Activated naive CD8-positive, alpha-beta T cell treated with anti-CD3 and anti-CD28 coated beads, Interleukin-2, amount 50 U/mL, for 16 hours (primary cell): ENCODE results near the gene FSTL4.

Experiments used
- DNase-seq: peaks from one replicate; pipeline ENCODE4 v3.0.0-alpha.2; 2020; ENCODE audit warnings: low read depth, low spot score

FSTL4 gene

DNA sequence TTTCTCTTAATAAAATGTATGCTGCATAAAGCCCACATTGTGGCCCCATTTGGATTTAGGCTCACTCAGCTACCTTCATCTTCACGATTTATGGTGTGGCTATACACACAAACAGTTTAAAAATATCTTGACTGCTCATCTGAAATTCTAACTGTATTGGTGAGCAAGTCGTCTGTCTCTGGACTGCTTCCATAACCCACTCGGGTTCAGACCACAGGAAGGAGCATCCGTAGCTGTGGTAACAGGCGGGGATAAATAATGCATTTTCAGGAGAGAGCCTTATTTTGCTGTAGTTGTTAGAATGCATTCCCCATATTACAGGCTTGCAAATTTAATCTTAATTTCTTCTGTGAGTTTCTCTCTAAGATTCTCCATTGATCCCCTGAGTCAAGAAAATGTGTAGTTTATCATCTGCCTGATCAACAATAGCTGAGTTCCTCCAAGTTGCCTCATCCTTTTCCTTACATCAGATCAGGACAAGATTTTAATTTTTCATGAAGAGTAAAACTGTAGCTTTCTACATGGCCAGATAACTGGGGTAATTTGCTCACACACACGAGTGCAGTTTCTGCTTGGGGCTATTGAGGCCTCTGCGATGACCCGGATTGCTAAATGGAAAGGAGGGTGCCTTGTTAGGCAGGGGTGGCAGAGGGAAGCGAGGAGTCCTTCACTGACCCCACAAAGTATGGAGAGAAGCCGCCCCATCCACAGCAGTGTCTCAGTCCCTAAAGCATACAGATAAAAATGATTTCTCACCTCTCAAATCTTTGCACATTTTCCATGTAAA, 133.9 kb downstream of the FSTL4 start:
- no peak for DNase-seq

DNA sequence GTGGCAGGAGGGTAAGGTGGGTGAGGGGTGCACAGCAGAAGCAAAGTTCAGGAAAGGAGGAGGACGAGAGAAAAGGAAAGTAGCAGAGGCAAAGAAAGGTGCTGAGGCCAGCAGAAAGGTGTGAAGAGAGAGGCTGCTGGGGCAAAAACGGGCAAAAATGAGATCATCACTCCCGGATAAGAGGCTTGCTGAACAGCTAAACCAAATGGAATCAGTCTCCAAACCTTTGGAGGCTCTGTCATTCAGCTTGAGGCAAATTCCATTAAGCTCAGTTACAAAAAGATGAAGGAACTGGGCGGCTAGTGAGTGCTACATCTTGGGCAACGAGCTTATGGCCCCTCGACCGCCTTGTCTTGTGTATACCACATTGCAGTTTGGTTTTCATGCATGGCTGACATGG, 136.4 kb downstream of the FSTL4 start:
- DNase-seq, result no peak

DNA sequence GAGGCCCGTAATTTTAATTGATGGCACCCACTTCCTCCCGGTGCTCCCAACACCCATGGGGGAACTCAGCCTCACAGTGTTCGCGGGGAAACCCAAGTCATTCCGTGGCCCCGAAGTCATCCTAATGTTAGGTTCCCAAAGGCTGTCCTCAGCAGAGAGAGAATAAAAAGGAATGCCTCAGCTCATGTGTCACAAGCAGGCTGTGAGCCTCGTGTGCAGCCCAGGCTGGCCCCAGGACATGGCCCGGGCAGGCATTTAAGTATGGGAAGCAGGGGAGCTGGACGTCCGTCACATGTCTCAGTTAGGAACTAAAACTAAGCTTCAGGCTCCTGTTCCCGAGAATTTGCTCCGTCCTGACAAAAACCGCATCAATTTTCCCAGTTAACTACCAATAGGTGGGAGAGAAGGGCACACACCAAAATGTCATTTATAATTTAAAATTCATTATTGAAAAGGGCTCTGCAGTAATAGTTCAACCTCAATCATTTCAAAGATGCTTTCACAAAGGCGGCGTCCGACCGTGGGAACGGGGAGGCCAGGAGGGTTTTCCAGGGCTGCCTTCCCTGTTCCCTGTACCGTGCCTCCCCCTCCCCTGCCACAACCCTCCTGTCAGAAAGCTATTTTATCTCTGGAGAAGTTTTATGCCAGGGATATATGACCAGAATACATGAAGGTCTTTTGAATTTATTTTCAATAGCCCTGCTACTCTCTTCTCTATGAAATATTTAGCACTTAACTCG, 137.3 kb downstream of the FSTL4 start:
- DNase-seq, result no peak

DNA sequence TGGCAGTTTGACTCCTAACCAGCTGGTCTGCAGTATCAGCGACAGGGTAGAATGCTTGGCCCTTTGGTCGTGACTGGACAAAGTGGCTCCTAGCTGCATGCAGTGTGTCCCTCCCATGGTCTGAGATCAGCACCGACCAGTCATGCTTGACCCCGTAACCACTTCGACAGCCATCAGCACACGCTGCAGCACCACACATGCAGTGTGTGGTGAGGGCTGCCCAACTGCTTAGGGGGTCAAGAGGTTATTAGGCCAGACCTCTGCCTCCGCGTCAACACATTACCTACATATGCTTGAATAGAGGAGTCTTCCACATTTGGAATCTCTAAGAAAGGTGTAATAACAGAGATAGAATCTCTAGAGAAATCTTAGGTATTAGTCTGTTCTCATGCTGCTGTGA, 139.1 kb downstream of the FSTL4 start:
- DNase-seq, result no peak

DNA sequence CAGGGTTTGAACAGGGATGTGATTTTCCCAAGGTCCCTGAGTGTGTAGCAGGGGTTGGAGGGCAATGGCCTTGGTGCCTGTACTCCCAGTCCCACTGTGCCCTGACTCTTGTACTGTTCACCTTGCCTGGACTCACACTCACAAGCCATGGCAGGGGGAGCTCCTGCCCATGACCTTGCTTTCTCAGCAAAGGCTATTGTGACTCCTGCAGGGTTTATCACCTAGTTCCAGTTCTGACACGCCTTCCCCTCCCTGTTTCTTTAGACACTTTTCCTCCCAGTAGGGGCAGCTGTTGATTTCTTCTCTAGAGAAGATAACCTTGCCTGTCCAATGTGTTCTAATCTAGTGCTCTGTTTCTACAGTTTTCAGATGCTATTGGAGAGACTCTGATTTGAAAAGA, 139.5 kb downstream of the FSTL4 start:
- DNase-seq, result no peak

DNA sequence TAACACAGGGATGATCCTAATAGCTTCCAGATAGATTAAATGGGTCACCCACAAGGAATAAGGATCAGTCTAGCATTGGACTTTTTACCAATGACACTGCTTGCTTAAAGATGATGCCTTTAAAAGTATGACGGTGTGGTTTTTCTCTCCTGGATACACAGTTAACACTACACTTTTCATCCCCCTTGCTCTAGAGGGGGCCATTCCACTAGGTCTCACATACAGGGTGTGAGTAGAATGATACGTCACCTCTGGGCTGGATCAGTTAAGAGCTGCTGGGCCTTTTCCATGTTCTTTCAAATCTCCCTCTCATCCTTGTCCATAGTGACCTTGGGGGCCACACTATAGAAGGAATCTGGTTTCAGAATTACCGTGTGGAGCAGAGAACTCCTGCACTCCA, 140.6 kb downstream of the FSTL4 start:
- DNase-seq, result no peak

DNA sequence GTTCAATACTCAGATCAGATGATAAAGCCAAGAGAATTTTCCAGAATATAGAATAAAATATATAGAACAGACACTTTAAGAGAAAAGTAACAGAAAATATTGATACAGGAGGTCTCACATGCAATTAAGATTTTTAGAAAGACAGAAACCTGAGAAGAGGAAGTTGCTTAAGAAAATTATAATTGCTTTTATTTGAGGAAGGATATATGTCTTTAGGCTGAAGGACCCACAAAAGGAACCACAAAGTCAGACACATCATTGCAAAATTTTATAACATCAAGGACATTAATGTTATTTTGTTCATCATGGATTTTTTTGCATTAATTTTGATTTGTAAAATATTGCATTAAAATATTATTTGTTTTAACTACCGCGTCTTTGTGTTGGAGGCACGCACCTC, 141.5 kb downstream of the FSTL4 start:
- DNase-seq, result no peak

DNA sequence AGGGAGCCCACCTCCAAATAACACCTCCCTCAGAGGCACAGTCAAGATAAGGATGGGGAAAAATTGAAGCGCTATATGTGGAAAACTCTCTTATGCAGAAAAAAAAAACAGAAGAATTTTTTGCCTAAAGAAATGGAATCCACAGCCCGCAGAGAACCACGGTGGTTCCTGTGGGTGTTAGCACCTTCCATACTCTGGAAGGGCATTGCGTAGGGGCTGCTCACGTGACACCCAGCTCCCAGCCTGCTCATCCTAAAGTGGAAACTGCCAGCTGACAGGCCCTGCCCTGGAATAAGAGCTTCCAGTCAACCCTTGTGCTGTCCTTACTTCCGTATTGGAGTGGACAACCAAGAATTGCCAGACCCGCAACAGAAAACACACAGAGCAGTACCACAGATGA, 142.5 kb downstream of the FSTL4 start:
- DNase-seq, result no peak

DNA sequence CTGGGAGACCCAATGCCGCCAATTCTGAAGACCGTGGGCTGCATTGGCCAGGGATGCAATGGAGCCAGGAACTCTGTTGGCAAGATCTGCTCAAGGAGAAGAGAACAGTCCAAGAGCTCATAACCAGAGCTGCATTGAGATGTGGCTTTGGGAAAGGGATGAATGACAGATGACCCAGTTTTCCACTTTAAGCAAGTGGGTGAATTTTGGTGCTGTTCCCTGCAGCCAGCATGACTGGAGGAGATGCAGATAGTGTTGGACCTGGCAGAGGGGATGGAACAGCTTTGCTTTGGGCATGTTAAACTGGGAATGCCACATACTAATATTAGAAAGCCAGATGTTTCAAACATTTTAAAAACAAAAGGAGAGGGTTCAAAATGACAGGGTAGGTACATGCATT, 143.1 kb downstream of the FSTL4 start:
- DNase-seq, result no peak

DNA sequence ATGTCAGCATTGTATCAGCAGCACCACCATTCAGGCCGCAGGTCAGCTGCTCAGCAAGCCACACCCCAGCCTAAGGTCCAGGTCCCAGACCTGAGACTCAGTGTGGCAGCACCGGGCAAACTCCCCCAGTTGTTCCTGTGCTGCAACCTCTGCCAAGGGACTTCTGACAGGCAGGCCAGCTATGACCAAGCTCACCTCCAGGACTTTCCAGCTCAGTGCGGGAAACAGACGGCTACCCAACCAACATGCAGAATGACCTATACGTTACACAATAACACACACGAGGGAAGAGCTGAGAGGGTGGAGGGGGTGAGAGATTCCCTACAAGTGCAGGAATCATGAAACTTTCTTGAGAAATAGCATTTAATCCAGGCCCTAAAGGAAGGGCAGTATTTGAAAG, 143.7 kb downstream of the FSTL4 start:
- no peak for DNase-seq

DNA sequence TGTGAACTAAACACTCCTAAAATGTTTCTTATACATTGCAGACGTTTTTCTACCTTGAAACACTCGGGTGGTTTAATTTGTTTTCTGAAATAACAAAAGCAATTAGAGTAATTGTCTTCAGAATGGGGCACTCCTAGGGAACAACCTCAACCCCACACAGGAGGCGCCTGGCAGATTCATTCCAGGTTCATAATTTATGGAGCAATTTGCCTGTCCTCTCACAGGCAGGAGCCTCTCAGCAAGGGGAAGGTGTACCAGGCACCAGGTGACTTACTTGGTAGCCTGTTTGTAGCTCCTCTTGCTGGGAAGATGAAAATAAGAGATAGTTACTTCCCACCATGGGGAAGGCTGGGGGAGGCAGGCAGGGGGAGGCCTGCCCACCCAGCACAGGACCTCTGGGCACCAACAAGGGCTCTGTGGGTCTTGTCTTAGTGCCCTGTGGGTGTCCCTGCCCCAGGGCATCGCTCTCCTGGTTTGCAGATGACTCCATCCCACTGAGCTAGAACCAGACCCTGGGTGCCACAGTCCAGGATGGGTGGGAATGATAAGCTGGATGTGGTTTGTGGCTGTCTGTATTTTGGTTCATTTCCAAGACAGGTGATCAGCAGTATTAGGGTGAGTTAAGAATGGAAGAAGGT, 144.4 kb downstream of the FSTL4 start:
- DNase-seq, result no peak

DNA sequence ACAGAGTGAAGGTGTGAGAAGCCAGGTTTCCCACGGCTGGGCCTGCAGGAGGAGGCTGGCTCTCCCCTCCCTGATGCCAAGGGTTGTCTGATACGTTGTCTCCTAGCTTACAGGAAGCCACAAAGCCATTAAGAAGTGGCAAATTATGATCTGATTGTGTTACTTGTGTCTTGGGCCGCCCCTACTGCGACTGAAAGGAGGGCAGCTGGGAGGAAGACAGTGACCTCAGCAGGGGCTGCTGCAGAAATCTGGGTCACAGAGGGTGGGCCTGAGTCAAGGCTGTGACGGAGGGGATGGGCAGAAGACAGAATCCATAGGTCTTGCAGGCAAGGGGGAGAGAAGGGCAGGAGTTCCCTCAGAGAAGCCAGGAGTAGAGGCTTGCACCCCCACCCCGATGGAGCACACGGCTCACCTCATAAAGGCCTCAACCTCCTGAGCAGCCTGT, 145.0 kb downstream of the FSTL4 start:
- no peak for DNase-seq

DNA sequence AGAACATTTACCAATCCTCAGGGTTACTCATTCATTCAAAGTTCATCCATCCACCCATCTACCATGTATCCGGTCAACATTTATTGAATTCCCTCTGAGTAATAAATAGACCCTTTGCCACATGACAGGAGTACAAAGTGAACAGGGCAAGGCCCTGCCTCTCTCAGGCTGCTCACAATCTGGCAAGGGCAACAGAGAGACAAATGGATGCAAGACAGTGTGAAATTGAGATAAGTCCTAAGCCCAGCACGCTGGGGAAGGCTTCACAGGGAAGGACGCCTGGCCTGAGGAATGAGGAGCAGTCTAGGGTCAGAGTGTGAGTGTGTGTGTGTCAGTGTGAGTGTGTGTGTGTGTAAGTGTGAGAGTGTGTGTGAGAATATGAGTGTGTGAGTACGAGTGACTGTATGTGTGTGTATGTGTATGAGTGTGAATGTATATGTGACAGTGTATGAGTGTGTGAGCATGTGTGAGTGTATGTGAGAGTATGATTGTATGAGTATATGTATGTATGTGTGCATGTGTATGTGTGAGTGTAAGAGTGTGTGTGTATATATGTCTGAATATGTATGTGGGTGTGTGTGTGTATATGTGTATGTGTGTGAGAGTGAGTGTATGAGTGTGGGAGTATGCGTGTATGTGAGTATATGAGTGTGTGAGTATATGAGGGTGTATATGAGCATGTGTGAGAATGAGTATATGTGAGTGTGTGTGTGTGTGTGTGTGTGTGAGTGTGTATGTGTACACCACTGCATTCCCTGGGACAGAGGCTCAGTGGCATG, 145.6 kb downstream of the FSTL4 start:
- DNase-seq, result no peak

DNA sequence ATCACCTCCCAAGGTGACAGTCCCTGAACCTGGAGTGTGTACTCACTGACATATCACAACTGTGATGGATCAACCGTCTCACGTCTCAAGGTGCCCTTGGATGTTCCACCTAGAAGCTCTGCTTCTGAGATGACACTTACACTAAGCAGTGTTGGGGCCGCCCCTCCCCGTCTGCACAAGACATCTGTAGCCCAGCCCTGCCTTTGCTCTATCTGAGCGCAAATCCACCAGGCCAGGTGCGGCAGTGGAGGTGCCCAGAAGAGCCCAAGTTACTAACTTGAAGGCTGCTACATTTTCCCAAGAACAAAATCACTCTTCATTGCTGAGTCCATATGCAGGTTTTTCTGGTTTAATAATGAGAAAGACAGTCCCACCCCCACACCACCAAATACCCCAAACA, 148.3 kb downstream of the FSTL4 start:
- DNase-seq, result no peak

DNA sequence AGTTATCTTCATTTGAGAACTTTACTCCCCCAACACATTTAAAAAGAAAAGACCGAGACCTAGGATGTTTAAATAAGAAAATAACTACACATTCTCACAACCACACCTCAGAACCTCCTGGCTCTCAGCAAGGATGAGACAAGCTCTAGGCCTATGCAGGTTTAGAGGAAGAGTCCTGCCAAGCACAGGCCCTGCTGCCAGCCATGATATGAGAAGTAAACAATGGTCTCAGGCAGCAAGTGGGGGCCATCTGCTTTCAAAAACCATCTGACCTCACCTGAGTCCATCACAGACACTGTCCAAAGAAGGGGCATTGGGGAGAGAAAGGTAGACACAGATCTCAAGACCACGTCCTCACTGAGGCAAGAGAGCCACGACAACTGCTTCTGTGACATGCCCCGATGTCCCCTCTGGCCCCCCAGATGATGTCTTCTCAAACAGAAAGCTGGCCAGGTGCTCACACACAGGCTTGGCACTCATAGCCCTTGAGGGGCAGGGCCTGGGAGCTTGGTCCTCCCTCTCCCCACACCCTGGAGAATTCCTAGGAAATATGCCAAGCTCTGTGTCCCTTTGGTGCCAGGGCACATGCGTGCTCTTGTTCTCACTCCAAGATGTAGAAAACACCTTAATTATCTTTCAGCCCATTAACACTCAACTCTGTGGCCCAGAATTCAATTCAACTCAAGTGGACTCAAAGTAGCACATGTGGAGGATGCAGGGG, 150.4 kb downstream of the FSTL4 start:
- no peak for DNase-seq

DNA sequence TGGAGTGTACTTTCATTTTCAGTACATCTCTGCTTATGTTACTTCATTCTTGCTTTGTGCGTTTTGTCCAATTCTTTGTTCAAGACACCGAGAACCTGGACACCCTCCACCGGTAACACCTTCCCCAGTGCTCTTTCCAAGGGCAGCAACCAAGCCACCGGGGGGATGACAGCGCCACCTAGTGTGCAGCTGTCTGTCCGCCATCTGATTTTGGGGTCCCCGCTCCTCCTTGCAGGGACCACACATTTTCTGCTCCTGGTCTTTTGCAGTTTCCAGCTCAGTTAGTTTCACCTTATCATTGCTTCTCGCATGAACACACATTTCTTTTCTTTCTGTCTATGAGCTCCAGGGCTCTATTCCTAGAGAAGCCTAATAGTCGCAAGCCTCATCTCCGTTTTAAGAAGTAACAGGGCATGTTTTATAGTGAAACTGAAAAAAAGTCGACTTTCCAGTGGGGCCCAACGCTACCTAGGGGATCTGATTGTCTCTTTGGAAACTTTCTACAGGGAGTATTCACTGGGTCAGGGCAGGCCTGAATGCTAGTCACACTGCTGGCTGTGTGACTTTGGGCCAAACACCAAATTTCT, 152.1 kb downstream of the FSTL4 start:
- no peak for DNase-seq

DNA sequence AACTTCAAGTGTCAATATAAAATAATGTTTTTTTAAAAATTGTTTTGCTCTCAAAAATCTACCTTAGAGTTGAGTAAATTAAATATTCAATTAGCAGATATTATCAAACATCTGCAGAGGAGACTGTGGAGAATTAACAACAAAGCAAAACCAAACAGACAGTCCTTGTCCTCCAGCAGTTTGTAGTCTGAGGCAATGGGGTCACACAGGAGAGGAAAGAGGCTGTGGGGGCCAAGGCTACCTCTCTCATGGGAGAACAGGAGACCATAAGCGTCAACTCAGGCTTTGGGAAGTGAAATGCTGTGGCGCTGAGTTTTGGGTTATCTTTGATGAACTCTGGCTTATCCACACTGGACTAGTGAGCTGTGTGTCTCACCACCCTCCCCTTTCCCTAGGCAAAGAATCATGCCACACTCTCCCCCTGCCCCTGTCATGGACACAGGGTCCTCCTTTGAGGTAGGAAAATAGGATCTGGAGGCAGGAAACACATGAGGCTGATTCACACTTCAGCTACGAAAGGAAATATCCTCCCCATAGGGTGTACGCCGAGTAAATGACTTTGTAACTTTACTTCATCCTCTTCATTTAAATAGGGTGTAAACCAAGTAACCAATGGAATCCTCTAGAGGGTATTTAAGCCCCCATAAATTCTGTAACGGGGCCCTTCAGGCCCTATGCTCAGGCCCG, 152.7 kb downstream of the FSTL4 start:
- no peak for DNase-seq

DNA sequence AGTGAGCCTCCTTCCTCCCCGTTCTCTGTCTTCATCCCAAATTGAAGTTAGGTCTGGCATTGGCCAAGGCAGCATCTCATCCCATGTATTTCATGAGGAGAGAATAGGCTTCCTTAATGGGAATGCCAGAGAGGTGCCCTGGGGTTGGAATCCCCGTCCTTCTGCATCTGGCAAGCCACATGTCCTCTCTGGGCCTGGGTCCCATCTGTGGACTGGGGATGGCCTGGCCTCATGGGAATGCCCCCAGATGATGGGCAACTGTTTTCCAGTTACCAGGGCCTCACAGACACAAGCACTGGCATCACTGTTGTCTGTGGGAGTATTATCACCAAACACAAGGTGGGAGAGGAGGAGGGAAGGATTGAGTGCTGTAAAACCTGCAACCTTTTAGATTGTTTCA, 153.9 kb downstream of the FSTL4 start:
- no peak for DNase-seq

DNA sequence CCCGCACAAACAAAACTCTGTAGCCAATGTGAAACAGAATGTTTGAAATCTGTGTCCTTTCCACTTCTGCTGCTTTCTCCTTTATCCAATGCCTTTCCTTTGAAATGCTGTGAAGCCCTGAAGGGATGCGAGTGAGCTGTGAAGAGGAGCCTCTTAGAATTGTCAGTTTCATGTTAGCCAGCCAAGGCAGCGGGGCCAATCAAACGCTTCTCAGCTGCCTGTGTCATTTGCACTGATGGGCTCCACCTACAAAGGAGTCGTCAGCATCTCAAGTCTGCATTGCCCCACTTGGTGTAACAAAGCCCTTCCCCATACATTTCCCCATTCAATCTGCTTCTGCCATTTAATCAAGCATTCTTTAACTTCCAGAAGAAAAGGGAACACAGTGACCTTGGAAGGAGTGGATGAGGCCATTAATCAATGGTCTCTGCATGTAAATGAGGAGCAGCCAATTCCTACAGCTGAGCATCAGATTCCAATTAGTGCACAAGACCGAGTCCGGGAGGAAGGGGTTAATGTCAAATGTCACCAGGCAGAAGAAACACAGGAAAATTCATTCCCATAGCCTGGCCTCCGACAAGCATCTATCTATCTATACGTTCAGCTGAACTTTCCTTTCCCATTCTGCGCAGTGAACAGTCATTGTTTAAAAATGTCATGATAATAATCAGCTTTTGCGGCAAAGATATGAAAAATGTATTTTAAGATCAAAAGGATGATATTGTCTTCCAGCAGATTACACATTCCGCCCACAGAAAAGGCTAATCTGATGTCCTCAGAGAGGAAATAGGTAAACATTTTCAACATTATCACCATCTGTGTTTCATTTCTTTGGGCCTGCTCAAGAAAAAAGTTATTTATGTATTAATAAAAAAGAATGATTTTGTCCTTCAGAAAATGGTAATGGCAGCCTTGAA, 154.6 kb downstream of the FSTL4 start:
- DNase-seq, result no peak
